Activated CD4-positive, alpha-beta T cell treated with anti-CD3 and anti-CD28 coated beads for 1 hour (primary cell): ENCODE results near the gene CCR7.
A peak's percentile ranks its signal among the peaks of the same experiment; 100 is the strongest.
"Not testable (repeated sequence)": the region's sequence is repeated elsewhere in the genome, so short reads cannot be mapped to it uniquely, and the experiment has no call there.

ENCODE experiments used
- DNase-seq: peaks from one replicate; pipeline ENCODE4 v3.0.0-alpha.2; 2020

Gene CCR7

GRCh38 chr17:40597156-40597555 is 31.9 kb upstream of the CCR7 start:
- no peak for DNase-seq

- DNase-seq: no peak
Observed at GRCh38 chr17:40596261-40596919, 31.1 kb upstream of the CCR7 start.

- DNase-seq: no peak
Observed at GRCh38 chr17:40590742-40591141, 25.5 kb upstream of the CCR7 start.

- DNase-seq: no peak
Observed at GRCh38 chr17:40588552-40588951, 23.3 kb upstream of the CCR7 start.

GRCh38 chr17:40586264-40586663 is 21.0 kb upstream of the CCR7 start:
- DNase-seq: not testable (repeated sequence)

GRCh38 chr17:40584950-40585349 is 19.7 kb upstream of the CCR7 start:
- DNase-seq: not testable (repeated sequence)

- DNase-seq: peak; percentile 51
Observed at GRCh38 chr17:40582328-40582901, 17.1 kb upstream of the CCR7 start.

GRCh38 chr17:40580140-40580539 is 14.9 kb upstream of the CCR7 start:
- DNase-seq: no peak

GRCh38 chr17:40579471-40579870 is 14.2 kb upstream of the CCR7 start:
- DNase-seq: no peak

- no peak for DNase-seq
Observed at GRCh38 chr17:40577611-40578065, 12.4 kb upstream of the CCR7 start.

- no peak for DNase-seq
Observed at GRCh38 chr17:40576113-40576740, 11.0 kb upstream of the CCR7 start.

- no peak for DNase-seq
Observed at GRCh38 chr17:40574292-40574691, 9.0 kb upstream of the CCR7 start.

GRCh38 chr17:40572245-40572993 is 7.1 kb upstream of the CCR7 start:
- not testable (repeated sequence) for DNase-seq

- no peak for DNase-seq
Observed at GRCh38 chr17:40568074-40568836, 3.0 kb upstream of the CCR7 start.

- DNase-seq: no peak
Observed at GRCh38 chr17:40567377-40567776, 2.1 kb upstream of the CCR7 start.

GRCh38 chr17:40565769-40566409 is 617 bp upstream of the CCR7 start:
- no peak for DNase-seq

GRCh38 chr17:40564195-40564882 is 933 bp downstream of the CCR7 start:
- DNase-seq: peak; percentile 16

GRCh38 chr17:40563220-40564052 is 1.8 kb downstream of the CCR7 start:
- no peak for DNase-seq

GRCh38 chr17:40562838-40563219 is 2.4 kb downstream of the CCR7 start:
- no peak for DNase-seq

- DNase-seq: no peak
Observed at GRCh38 chr17:40561871-40562611, 3.2 kb downstream of the CCR7 start.
